ENCODE results near the gene ACADS. TPM values are rescaled to one million over a fixed set of nuclear protein-coding genes. Genes with fewer than 3 reads are reported as not detected.
A peak's percentile ranks its signal among the peaks of the same experiment; 100 is the strongest.

The ACADS gene
- total RNA-seq, 1 donor from 2014 or later = 58.5 TPM

DNA sequence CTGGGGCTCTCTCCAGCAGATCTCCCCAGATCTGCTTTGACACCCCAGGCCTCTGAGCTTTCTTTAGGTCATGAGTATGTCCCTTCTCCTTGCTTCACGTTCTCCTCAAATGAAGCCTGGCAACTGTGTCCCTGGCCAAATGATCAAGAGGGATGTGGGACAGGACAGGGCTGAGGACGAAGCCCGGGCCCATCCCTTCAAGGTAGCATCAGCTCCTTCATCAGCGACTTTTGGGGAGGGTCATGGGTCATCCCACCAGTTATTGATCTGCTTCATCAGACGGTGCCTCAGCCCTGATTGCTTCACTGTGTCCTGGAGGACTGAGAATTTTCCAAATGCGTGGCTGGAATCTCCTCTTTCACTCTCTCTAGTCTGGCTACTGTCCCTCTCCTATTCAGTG is 32.3 kb downstream of the ACADS start:
- Histone ChIP-seq H3K27ac (no peak overlapping the region), H3K9me3 (no peaks in the 10 kb centered on the region), H3K4me3 (no peak overlapping the region), H3K4me1 (peaks cover 0 to 3% of the 10 kb centered on the region in 2 donors), H3K27me3 (no peaks in the 10 kb centered on the region), H3K36me3 (peaks cover 0 to 7% of the 10 kb centered on the region in 2 donors)
- TF ChIP-seq, protein P1, sequence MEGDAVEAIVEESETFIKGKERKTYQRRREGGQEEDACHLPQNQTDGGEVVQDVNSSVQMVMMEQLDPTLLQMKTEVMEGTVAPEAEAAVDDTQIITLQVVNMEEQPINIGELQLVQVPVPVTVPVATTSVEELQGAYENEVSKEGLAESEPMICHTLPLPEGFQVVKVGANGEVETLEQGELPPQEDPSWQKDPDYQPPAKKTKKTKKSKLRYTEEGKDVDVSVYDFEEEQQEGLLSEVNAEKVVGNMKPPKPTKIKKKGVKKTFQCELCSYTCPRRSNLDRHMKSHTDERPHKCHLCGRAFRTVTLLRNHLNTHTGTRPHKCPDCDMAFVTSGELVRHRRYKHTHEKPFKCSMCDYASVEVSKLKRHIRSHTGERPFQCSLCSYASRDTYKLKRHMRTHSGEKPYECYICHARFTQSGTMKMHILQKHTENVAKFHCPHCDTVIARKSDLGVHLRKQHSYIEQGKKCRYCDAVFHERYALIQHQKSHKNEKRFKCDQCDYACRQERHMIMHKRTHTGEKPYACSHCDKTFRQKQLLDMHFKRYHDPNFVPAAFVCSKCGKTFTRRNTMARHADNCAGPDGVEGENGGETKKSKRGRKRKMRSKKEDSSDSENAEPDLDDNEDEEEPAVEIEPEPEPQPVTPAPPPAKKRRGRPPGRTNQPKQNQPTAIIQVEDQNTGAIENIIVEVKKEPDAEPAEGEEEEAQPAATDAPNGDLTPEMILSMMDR (IDR thresholded peaks at IDR 0.05) = no peak
- DNase-seq (ENCODE audit: low spot score in 2 of 2) = no peak
- intact Hi-C loops (cut with DNase I) = no loop called here

- Histone ChIP-seq H3K27ac (no peak overlapping the region), H3K9me3 (no peaks in the 10 kb centered on the region), H3K36me3 (peaks cover 8 to 13% of the 10 kb centered on the region in 2 donors), H3K4me3 (no peak overlapping the region), H3K27me3 (no peaks in the 10 kb centered on the region), H3K4me1 (peaks cover 0 to 3% of the 10 kb centered on the region in 2 donors)
- no peak for DNase-seq (ENCODE audit: low spot score in 2 of 2)
- TF ChIP-seq, protein P1 (IDR thresholded peaks at IDR 0.05) = no peak
- intact Hi-C loops (cut with DNase I) = no loop called here
Measured at GRCh38 chr12:120758798-120759590, 33.4 kb downstream of the ACADS start.

DNA sequence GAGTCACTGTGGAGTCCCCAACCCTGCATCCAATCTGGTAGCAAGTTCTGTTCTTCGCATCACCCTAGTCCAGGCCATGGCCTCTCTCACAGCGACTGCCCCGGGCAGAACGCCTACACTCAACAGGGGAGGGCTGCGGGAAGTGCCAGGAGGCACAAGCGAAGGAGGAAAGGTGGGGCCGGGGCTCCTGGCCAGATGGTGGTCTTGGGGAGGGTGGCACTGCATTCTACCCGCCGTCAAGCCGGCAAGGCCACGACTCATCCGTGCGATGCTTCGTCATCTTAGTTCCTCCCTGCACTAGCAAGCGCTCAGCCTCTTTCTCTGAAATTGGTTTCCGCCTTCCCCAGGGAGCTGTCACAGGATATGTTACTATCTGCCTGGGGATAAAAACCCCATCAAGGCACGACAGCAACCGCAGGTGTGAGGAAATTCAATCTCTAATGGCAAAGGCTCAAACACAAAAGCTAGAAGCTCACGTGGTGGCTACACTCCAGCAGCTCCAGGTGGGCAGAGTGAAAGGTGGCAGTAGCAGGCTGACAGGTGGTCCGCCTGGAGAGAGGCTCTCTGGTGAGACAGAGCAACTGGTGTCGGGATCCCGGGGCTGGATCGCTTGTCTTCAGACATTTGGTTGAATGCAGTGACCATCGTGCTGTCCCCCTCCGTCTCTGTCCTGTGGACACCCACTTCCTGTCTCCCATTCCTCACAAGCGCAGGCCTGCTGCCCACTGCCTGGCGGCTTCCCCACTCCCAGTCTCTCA is 34.1 kb downstream of the ACADS start:
- H3K36me3 ChIP-seq = peaks cover 16 to 19% of the 10 kb centered on the region in 2 donors
- H3K27me3 ChIP-seq = no peaks in the 10 kb centered on the region
- DNase-seq (ENCODE audit: low spot score in 2 of 2) = no peak
- intact Hi-C loops (cut with DNase I) = no loop called here
- H3K9me3 ChIP-seq = no peaks in the 10 kb centered on the region
- H3K4me3 ChIP-seq = no peak overlapping the region
- H3K4me1 ChIP-seq = peaks cover 0 to 3% of the 10 kb centered on the region in 2 donors
- no peak overlapping the region for H3K27ac ChIP-seq
- TF ChIP-seq, protein P1 (IDR thresholded peaks at IDR 0.05) = no peak

DNA sequence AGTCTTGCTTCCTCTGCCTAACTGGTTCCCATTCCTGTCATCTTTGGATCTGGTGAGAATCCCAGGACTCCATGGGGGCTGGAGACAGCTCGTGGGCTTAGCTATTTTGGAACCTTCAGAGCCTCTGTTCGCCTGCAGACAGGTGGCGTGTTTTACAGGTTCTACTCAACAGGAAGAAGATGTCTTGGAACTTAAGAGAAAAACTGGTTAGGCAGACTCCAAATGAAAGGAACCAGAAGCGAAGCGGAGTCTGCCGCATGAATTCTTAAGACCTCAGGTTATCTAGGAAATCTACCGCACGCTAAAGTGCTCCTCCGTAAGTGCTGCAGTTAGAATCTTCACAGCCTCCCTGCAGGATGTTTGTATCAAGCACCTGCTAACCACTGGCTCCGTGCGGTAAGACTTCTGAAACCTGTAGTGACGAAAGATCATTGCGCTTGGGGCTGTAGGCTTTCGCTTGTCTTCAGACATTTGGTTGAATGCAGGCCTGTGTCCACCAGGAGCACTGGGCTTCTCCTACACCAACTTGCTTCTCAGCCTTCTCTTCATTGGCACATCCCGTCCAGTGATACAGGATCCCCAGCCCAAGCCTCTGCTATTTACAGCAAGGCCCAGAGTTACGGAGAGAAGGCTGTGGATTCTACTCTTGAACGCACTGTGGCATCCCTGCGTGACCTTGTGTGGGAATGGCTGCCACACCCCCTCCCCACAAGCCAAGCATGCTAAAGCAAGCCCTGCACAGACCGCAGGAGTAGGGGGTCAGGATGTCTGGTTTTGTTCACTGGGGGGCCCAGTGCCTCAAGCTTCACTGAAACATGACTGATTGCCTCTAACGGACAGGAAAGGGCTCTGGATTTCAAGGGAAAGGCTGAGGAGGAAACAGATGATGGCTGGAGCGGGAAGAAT is 35.0 kb downstream of the ACADS start:
- H3K27me3 ChIP-seq = no peaks in the 10 kb centered on the region
- intact Hi-C loops (cut with DNase I) = no loop called here
- H3K4me3 ChIP-seq = no peak overlapping the region
- H3K36me3 ChIP-seq = peaks cover 20 to 27% of the 10 kb centered on the region in 2 donors
- peaks cover 0 to 3% of the 10 kb centered on the region in 2 donors for H3K4me1 ChIP-seq
- no peak for DNase-seq (ENCODE audit: low spot score in 2 of 2)
- no peaks in the 10 kb centered on the region for H3K9me3 ChIP-seq
- TF ChIP-seq, protein P1 (IDR thresholded peaks at IDR 0.05) = no peak
- H3K27ac ChIP-seq = peak overlapping the region in 1 of 2 donors; percentile 43

GRCh38 chr12:120761519-120761934 is 35.9 kb downstream of the ACADS start:
- peaks cover 0 to 3% of the 10 kb centered on the region in 2 donors for H3K4me1 ChIP-seq
- no peaks in the 10 kb centered on the region for H3K9me3 ChIP-seq
- no peak for DNase-seq (ENCODE audit: low spot score in 2 of 2)
- TF ChIP-seq, protein P1 (IDR thresholded peaks at IDR 0.05) = no peak
- intact Hi-C loops (cut with DNase I) = no loop called here
- H3K27ac ChIP-seq = peak overlapping the region; percentile 20 to 51
- H3K36me3 ChIP-seq = peaks cover 29 to 36% of the 10 kb centered on the region in 2 donors
- no peak overlapping the region for H3K4me3 ChIP-seq
- no peaks in the 10 kb centered on the region for H3K27me3 ChIP-seq

Data from ascending aorta (tissue), 2 donors.